Ascending aorta (tissue), 2 donors: ENCODE results near the gene PEX1. TPM values are rescaled to one million over a fixed set of nuclear protein-coding genes. Genes with fewer than 3 reads are reported as not detected.

Source experiments
- DNase-seq, 2 donors: peaks; one replicate each; pipeline ENCODE4 v3.0.0-alpha.2; 2019; ENCODE audit warnings: low spot score in 2 of 2
- H3K27ac ChIP-seq, 2 donors: fragments of 200-600 bp; sonication (generic); one replicate each; pipeline ENCODE4 v1.5.1; 2016 to 2017; ENCODE audit warnings: mild to moderate bottlenecking in 1 of 2
- H3K27me3 ChIP-seq: fragments of 200-600 bp; sonication (generic); one replicate; pipeline ENCODE4 v1.5.1; 2017
- H3K36me3 ChIP-seq, 2 donors: fragments of 200-600 bp; sonication (generic); one replicate each; pipeline ENCODE4 v1.5.1; 2016
- H3K4me1 ChIP-seq, 2 donors: fragments of 200-600 bp; sonication (generic); one replicate each; pipeline ENCODE4 v1.5.1; 2016 to 2017; ENCODE audit warnings: mild to moderate bottlenecking in 1 of 2
- H3K4me3 ChIP-seq, 2 donors: fragments of 200-600 bp; sonication (generic); one replicate each; pipeline ENCODE4 v1.5.1; 2016 to 2017; ENCODE audit warnings: mild to moderate bottlenecking in 1 of 2
- H3K9me3 ChIP-seq, 2 donors: fragments of 200-600 bp; sonication (generic); one replicate each; pipeline ENCODE4 v1.5.1; 2016
- intact Hi-C: fragments of 100-400 bp; cut with DNase I; formaldehyde crosslinking; loops from one replicate; pipeline ENCODE4 v1.15.1; 2023
- total RNA-seq: library from RNA; depleted of rRNA; stranded (reverse); fragments of >200 nt; gene quantifications from one replicate; pipeline ENCODE4 v1.1.0, GENCODE V29; 2016
- TF ChIP-seq, protein P1 (sequence below), 3 experiments: fragments of 200-600 bp in 2 of 3; fragments of 450-650 bp in 1 of 3; sonication (generic) in 2 of 3; IDR thresholded peaks; one replicate each; pipeline ENCODE4 v1.5.1; 2016 to 2019; ENCODE audit warnings: antibody characterized with exemption in 3 of 3, mild to moderate bottlenecking in 1 of 3, moderate library complexity in 1 of 3

Gene PEX1
- total RNA-seq, 1 donor from 2014 or later = 6.5 TPM

DNA sequence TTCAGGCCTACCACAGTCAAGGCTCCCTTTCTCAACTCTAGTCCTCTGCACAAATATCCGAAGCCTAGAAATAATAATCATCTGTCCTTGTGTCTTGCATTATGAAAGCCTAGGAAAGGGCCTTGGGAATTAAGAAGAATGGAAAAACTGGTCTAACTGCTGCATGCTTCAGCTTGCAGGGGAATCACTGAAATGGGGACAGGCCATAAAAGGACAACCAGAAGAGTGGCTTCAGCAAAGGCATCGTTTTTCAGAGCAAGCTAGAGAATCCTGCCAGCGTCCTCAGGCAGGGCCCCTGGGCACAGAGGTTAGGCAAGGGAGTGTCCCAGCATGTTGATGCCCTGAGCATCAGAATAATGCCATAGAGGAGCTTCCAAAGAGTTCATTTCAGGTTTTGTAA is 63.8 kb downstream of the PEX1 start:
- Histone ChIP-seq H3K4me1 (no peaks in the 10 kb centered on the region), H3K36me3 (peaks cover 0 to 3% of the 10 kb centered on the region in 2 donors), H3K9me3 (no peaks in the 10 kb centered on the region), H3K27ac (no peak overlapping the region), H3K27me3 (no peaks in the 10 kb centered on the region), H3K4me3 (no peak overlapping the region)
- DNase-seq = no peak
- TF ChIP-seq, protein P1, sequence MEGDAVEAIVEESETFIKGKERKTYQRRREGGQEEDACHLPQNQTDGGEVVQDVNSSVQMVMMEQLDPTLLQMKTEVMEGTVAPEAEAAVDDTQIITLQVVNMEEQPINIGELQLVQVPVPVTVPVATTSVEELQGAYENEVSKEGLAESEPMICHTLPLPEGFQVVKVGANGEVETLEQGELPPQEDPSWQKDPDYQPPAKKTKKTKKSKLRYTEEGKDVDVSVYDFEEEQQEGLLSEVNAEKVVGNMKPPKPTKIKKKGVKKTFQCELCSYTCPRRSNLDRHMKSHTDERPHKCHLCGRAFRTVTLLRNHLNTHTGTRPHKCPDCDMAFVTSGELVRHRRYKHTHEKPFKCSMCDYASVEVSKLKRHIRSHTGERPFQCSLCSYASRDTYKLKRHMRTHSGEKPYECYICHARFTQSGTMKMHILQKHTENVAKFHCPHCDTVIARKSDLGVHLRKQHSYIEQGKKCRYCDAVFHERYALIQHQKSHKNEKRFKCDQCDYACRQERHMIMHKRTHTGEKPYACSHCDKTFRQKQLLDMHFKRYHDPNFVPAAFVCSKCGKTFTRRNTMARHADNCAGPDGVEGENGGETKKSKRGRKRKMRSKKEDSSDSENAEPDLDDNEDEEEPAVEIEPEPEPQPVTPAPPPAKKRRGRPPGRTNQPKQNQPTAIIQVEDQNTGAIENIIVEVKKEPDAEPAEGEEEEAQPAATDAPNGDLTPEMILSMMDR (IDR thresholded peaks at IDR 0.05) = no peak
- intact Hi-C loops = no loop called here

DNA sequence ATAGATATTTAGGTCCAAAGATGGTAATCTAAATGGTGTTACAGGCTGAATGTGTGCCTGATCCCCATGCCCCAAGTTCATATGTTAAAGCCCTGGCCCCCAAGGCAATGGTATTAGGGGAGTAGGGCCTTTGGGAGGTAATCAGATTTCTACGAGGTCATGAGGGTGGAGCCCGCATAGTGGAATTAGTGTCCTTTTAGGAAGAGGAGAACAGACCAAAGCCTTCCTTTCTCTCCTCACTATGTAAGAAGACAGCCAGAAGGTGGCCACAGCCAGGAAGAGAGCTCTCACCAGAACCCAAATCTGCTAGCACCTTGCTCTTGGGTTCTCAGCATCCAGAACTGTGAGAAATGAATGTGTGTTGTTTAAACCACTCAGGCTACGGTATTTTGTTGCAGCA is 65.8 kb downstream of the PEX1 start:
- Histone ChIP-seq H3K27me3 (no peaks in the 10 kb centered on the region), H3K4me3 (no peak overlapping the region), H3K36me3 (peaks cover 0 to 3% of the 10 kb centered on the region in 2 donors), H3K4me1 (no peaks in the 10 kb centered on the region), H3K27ac (no peak overlapping the region), H3K9me3 (no peaks in the 10 kb centered on the region)
- no peak for DNase-seq
- TF ChIP-seq, protein P1 (IDR thresholded peaks at IDR 0.05) = no peak
- intact Hi-C loops = no loop called here

DNA sequence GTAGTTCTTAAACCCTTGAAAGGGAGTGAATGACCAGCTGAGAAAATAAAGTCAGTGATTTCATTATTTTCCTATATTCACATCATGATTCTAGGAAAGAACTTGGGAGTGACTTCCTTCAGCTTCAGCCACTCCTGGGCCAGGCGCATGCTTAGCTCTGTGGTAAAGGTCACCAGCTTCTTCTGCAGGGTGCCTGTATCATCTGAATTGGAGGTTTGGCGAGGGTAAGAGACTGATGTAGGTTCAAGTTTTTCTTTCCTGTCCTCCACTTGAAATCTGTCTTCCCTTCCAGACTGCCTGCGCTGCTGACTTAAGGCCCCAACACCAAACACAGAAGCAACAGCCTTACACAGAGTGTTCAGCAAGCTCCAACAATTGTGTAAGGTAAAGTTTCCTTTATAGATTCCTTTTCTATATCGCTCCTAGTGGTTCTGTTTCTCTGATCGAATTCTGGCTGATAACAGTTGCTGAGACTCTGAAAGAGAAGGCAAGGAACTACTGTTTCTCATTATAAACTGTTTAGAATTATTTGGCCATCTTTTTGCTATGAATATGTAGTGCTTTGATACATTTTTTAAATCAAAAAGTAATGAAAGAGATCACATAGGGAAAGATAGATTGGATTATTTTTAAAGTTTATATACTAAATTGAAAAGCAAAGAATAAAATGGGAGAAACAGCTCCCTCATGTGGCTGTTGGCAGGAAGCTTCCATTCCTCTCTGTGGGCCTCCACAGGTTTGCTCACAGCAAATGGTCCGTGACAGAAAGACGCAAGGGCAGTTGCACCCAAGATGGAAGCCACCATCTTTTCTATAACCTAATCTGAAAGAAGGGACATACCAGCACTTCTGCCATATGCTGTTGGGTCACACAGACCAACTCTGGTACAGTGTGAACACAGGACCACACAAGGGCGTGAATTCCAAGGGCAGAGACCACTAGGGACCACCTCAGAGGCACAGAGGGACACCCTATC is 67.0 kb downstream of the PEX1 start:
- Histone ChIP-seq H3K9me3 (no peaks in the 10 kb centered on the region), H3K4me3 (no peak overlapping the region), H3K4me1 (no peaks in the 10 kb centered on the region), H3K27ac (no peak overlapping the region), H3K27me3 (no peaks in the 10 kb centered on the region), H3K36me3 (peaks cover 9 to 12% of the 10 kb centered on the region in 2 donors)
- intact Hi-C loops = no loop called here
- no peak for DNase-seq
- TF ChIP-seq, protein P1 (IDR thresholded peaks at IDR 0.05) = peak in 2 of 3 experiments; percentile 50 to 58

DNA sequence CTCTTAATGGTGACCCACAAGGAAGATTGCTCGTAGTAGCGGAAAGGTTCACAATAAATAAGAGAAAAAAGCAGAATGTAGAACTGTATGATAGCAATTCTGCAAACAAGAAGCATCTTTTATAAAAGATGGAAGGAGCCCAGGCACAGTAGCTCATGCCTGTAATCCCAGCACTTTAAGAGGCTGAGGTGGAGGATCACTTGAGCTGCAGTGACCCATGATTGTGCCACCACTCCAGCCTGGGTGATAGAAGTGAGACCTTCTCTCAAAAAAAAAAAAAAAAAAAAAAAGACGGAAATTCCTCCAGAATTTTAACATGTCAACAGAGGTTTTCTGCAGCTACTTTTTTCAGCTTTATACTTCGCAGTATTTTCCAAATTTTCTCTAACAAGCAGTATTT is 67.8 kb downstream of the PEX1 start:
- H3K36me3 ChIP-seq = peaks cover 16 to 20% of the 10 kb centered on the region in 2 donors

DNA sequence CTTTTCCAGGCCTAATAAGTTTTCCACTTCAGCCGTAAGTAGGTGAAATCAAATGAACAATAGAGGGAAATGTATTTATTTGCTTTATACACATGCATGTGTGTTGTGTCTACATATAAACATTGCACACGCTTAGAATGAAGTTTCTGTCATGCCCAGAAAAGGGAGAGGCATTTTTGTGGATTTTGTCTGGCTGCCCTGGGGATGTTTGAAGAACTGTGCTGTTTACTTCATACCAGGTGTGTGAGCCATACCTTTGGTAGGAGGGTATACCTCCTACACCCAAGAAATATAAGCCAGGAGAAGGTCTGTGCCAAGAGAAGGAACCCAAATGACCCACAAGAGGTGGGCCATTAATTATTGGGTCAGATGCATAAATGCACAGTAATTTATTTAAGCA is 68.2 kb downstream of the PEX1 start:
- H3K36me3 ChIP-seq = peaks cover 20 to 23% of the 10 kb centered on the region in 2 donors
- no peaks in the 10 kb centered on the region for H3K9me3 ChIP-seq
- no peak overlapping the region for H3K27ac ChIP-seq
- no peak for DNase-seq
- H3K4me1 ChIP-seq = no peaks in the 10 kb centered on the region
- TF ChIP-seq, protein P1 (IDR thresholded peaks at IDR 0.05) = no peak
- intact Hi-C loops = no loop called here
- H3K4me3 ChIP-seq = no peak overlapping the region
- no peaks in the 10 kb centered on the region for H3K27me3 ChIP-seq

More for the DNA sequence above, 67.8 kb downstream of the PEX1 start:
- Histone ChIP-seq H3K9me3 (no peaks in the 10 kb centered on the region), H3K4me1 (no peaks in the 10 kb centered on the region), H3K4me3 (no peak overlapping the region), H3K27ac (no peak overlapping the region), H3K27me3 (no peaks in the 10 kb centered on the region)
- intact Hi-C loops = no loop called here
- TF ChIP-seq, protein P1 (IDR thresholded peaks at IDR 0.05) = no peak
- DNase-seq = no peak
